Adrenal gland (tissue), 5 donors: Measurements from ENCODE around the gene LPP.

ENCODE experiments used
- CTCF ChIP-seq, 6 experiments: fragments of 450-650 bp in 4 of 6; fragments of 200-600 bp in 2 of 6; sonication (generic) in 1 of 6; IDR thresholded peaks; 1 replicate in 5 of 6; 2 replicates in 1 of 6; pipeline versions ENCODE4 v1.5.1 to v1.8.0; 2016 to 2021; ENCODE audit warnings: antibody characterized with exemption in 6 of 6, mild to moderate bottlenecking in 2 of 6, moderate library complexity in 1 of 6
- POLR2A ChIP-seq, 2 donors: fragments of 450-650 bp; IDR thresholded peaks; one replicate each; pipeline ENCODE4 v1.6.1; 2017; ENCODE audit warnings: antibody characterized with exemption in 2 of 2, mild to moderate bottlenecking in 2 of 2, moderate library complexity in 1 of 2
- donor health status: DM: no; HTN: no; CAD: no.

- no peak for TF ChIP-seq CTCF (IDR thresholded peaks at IDR 0.05)
- no peak for TF ChIP-seq POLR2A (IDR thresholded peaks at IDR 0.05)
These were observed 606.5 kb downstream of the LPP start for GRCh38 chr3:188760408-188760807.
